ENCODE results near the gene TMEM200B.
"Not testable (repeated sequence)": the region's sequence is repeated elsewhere in the genome, so short reads cannot be mapped to it uniquely, and the experiment has no call there.

Gene TMEM200B

DNA sequence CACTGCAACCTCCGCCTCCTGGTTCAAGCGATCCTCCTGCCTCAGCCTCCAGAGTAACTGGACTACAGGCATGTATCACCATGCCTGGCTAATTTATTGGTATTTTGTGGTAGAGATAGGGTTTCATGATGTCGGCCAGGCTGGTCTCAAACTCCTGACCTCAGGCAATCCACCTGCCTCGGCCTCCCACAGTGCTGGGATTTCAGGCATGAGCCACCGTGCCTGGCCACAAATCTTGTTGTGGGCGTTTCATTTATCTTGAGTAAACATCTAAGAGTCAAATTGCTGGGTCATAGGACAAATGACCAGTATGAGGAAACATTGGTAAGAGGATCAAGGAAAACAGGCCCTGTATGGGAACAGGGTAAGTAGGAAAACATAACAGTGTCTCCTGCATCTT, 17.9 kb downstream of the TMEM200B start:
- no peak for DNase-seq

DNA sequence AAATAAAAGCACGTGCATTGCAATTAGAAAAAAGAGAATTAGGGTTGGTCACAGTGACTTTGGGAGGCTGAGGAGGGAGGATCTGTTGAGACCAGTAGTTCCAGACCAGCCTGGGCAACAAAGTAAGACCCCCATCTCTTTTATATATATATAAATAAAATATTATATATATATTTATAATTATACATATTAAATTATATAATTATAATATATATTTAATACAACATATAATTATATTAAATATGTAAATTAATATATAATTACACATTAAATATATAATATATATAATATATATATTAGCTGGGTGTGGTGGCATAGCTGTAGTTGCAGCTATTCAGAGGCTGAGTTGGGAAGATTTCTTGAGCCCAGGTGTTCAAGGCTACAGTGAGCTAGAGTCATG, 23.2 kb downstream of the TMEM200B start:
- DNase-seq = no peak

DNA sequence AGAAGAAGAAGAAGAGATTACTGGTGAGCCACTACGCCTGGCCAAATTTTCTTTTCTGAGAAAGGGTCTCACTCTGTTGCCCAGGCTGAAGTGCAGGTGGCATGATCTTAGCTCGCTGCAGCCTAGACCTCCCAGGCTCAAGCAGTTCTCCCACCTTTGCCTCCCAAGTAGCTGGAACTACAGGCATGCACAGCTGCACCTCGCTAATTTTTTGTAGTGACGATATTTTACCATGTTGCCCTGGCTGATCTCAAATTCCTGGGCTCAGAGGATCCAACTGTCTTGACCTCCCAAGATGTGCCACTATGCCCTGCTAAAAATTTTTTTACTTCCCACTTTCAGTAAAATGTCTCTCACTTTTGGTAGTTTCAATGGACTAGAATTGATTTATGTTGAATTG, 24.4 kb downstream of the TMEM200B start:
- no peak for DNase-seq

DNA sequence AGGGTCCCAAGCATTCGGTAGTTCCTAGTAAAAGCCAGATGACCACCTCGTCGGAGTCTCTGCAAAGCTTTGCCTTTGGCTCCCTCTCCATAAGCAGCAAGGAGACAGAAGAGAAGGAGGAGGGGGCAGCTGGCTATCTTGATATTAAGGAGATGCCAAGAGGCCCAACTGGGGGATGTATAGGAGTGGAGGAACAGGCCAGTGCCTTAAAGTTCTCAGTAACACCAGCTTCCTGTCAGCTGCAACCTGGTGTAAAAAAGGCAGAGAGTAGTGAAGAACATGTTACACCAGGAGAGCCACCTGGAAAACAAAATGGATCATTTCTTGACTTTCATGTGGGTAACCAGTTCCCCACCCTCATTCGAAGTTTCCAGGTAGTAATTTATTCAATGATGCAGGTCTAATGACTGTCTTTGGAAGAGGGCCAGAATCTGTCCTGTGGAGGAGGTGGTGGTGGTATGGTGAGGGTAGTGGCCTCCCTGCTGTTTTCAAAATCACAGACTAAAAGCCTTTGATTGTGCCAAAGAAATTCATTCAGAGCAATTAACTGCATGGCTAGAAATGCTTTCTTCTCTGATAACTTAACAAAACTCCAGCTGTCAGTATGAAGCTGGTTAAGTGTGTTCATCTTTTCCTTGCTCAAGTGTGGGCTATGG, 27.3 kb downstream of the TMEM200B start:
- DNase-seq = peak; percentile 12

DNA sequence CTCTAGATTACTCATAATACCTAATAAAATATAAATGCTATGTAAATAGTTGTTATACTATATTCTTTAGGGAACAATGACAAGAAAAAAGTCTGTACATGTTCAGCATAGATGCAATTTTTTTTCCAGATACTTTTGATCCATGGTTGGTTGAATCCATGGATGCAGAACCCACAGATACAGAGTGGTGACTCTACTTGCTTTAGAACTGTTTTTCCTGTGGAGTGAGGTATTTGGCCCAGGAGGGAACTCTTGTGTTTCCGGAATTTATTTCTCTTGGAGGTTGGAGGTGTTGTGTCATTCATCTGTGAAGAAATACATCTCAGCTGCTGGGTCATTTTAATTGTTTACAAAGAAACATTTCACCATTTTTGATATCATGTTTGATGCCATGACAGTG, 28.7 kb downstream of the TMEM200B start:
- DNase-seq = no peak

DNA sequence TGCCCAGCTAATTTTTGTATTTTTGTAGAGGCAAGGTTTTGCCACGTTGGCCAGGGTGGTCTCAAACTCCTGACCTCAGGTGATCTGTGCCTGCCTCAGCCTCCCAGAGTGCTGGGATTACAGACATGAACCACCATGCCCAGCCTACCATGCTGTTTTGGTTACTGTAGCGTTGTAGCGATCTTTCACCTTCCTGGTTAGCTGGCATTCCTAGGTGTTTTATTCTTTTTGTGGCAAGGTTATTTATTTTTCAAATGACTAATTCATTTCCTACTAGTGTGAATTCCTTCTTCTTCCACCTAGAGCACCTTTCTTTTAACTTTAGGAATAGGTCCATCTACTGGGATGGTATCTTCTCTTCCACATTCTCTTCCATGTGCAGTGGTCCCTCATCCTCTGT, 29.3 kb downstream of the TMEM200B start:
- DNase-seq = no peak

- not testable (repeated sequence) for DNase-seq
Observed at GRCh38 chr1:29092704-29093103, 31.0 kb downstream of the TMEM200B start.

GRCh38 chr1:29090937-29091618, 32.6 kb downstream of the TMEM200B start:
- DNase-seq = peak; percentile 44

- DNase-seq = no peak
Observed at GRCh38 chr1:29084196-29084521, 39.5 kb downstream of the TMEM200B start.

- DNase-seq = no peak
Observed at GRCh38 chr1:29083317-29084195, 40.1 kb downstream of the TMEM200B start.

DNA sequence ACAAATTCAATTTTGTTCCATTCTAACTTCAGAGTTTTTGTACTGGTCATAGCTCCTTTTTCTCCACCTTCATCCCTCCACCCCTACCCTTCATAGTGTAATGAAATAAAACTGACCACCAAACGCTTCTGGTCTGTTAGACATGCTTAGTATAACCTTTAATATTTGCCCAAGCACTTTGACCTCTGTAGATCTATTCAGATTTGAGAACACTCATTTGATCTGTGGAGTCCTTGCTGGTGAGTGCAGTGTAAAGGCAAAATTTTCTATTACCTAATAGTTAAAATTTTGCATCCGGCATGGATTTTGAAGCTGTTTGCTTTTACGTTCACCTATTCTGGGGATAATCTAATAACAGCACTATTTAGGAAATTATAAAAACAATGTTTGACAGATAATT, 41.2 kb downstream of the TMEM200B start:
- DNase-seq = no peak

- DNase-seq = no peak
Observed at GRCh38 chr1:29081201-29081600, 42.5 kb downstream of the TMEM200B start.

GRCh38 chr1:29079916-29080629, 43.6 kb downstream of the TMEM200B start:
- not testable (repeated sequence) for DNase-seq

DNA sequence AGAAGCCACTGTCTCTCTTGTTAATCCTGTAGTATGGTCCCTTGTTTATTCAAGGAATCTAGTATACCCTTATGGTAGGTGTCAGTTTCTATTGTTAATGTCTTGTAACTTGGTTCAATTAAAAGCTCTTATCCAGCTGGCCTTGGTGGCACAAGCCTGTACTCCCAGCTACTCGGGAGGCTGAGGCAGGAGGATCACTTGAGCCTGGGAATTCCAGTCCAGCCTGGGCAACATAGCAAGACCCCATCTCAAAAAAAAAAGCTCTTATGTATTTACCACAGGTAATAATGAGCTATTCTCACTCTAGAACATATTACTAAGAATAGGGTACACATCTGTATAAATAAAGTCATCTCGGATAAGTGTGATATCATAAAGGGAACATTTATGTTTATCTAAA, 46.5 kb downstream of the TMEM200B start:
- no peak for DNase-seq

Data from DMS153 (cell line).